NCI-H1417 (cell line): ENCODE results near the gene CAMK2G.
"Not testable (repeated sequence)": the region's sequence is repeated elsewhere in the genome, so short reads cannot be mapped to it uniquely, and the experiment has no call there.

ENCODE experiments used
- DNase-seq, 3 experiments: peaks; one replicate each; lab custom pipeline; 2025; lab: John Stamatoyannopoulos, UW

Gene CAMK2G

GRCh38 chr10:73874267-73875138 is at the start of gene CAMK2G:
Gene CAMK2G (minus strand): TSS chr10:73874555. CDS start chr10:73874461, 94 bp downstream.
- peak; percentile 49 to 73 (median 53) for DNase-seq

- no peak for DNase-seq
Observed at GRCh38 chr10:73922864-73923133, 48.4 kb upstream of the CAMK2G start.

DNA sequence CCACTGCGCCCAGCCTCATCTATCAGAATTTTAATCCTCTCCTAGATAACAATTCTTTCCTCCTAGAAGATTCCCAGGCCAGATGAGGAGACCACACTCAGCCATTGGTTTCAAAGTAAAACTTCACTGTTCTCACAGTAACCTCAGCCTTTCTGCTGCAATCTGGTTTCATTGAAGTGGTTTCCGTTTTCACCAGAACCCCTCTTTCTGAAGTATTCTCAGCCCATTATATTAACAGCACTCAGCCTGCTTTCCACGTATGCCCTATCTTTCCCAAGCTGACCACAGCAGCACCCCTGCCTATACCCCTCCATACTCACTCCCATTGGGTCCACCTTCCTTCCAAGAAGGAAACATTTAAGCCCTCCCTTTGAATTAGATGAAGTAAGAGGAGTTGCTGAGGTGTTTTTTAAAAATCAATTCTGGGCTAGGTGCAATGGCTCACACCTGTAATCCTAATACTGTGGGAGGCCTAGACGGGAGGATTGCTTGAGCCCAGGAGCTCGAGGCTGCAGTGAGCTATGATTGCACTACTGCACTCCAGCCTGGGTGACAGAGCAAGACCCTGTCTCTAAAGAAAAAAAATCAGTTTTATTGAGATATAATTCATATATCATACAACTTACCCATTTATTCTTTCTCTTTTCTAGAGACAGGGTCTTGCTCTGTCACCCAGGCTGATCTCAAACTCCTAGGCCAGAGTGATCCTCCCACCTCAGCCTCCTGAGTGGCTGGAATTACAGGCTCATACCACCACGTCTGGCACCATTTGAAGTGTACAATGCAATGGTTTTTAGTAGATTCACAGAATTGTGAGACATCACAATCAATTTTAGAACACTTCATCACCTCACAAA is 47.9 kb upstream of the CAMK2G start:
- DNase-seq = no peak

- DNase-seq = no peak
Observed at GRCh38 chr10:73920089-73920488, 45.7 kb upstream of the CAMK2G start.

DNA sequence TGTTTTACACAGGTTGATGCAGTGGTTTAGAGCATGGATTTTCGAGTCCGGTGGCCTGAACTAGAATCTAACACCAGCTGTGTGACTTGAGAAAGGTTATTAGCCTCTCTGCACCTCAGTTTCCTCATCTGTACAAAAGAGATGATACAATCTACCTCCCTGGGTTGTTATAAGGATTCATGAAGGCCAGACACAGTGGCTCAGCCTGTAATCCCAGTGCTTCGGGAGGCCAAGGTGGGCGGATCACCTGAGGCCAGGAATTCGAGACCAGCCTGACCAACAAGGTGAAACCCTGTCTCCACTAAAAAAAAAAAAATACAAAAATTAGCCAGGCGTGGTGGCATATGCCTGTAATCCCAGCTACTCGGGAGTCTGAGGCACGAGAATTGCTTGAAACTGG is 45.1 kb upstream of the CAMK2G start:
- not testable (repeated sequence) for DNase-seq

DNA sequence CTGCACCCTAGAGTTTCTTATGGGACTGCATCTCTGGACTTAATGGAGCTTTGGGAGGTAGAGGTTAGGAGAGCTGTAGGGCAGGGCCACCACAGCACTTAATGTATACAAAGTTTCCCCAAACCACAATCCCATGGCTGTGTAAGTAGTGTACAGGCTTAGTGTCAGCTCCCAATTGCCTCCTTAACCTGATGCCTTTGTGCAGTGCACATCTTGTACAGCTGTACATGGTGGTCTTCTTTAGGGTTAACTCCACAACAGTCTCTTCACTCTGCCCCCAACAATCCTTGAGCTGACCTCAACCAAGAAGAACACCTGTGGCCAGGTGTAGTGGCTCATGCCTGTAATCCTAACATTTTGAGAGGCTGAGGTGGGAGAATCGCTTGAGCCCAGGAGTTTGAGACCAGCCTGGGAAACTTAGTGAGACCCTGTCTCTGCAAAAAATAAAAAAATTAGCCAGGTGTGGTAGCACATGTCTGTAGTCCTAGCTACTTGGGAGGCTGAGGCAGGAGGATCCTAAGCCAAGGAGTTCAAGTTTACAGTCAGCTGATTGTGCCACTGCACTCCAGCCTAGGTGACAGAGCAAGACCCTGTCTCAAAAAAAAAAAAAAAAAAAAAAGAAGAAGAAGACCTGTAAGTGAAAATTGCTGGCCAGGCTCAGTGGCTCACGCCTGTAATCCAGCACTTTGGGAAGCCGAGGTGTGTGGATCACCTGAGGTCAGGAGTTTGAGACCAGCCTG is 43.4 kb upstream of the CAMK2G start:
- DNase-seq = no peak

- no peak for DNase-seq
Observed at GRCh38 chr10:73916761-73917470, 42.6 kb upstream of the CAMK2G start.

GRCh38 chr10:73915206-73915851 is 41.0 kb upstream of the CAMK2G start:
- no peak for DNase-seq

GRCh38 chr10:73914036-73914435 is 39.7 kb upstream of the CAMK2G start:
- no peak for DNase-seq

GRCh38 chr10:73911553-73912004 is 37.2 kb upstream of the CAMK2G start:
- no peak for DNase-seq

- DNase-seq = peak in 2 of 3 experiments; percentile 44 to 58
Observed at GRCh38 chr10:73910764-73911552, 36.6 kb upstream of the CAMK2G start, which contains the start of gene PLAU. Gene PLAU (plus strand): TSS chr10:73911132. CDS start chr10:73911556, 424 bp downstream.

DNA sequence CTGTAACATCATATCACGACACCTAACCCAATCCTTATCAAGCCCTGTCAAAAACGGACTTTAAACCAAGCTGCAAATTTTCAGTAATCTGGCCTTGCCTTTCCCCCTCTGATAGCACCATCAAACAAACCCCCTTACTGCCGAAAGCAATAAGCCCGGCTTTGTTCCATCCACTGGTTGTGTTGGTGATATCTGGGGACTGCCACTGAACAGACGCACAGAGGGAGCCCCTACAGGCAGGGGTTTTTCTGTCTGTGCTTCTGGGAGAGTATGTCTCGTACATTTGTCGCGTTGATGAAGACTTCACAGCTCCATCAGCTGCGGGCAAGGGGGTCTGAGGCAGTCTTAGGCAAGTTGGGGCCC is 36.0 kb upstream of the CAMK2G start:
- DNase-seq = no peak

DNA sequence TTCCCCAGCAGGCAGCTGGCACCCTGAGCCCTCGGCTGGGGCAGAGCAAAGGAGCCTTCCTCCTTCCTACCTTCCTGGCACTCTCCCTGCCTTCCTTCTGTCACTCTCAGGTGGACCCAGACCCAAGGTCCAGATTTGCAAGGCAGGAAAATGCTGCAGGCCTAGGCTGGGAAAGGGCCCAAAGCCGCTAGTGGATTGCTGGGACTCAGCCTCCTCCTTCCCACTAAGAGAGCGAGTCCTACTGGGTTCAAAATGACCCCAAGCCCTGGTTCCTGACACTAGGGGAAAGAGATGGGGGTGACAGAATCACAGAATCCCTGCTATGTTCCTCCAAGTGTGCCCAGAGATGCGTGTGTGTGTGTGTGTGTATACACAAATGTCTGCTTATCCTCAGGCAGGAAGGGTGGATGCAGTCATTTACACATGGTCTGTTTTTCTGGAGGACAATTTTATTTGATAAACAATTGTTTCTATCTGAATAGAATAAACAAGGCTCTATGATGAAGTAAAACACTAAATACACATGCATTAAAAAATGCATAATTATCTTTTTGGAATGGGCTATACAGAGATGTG is 35.3 kb upstream of the CAMK2G start:
- no peak for DNase-seq

DNA sequence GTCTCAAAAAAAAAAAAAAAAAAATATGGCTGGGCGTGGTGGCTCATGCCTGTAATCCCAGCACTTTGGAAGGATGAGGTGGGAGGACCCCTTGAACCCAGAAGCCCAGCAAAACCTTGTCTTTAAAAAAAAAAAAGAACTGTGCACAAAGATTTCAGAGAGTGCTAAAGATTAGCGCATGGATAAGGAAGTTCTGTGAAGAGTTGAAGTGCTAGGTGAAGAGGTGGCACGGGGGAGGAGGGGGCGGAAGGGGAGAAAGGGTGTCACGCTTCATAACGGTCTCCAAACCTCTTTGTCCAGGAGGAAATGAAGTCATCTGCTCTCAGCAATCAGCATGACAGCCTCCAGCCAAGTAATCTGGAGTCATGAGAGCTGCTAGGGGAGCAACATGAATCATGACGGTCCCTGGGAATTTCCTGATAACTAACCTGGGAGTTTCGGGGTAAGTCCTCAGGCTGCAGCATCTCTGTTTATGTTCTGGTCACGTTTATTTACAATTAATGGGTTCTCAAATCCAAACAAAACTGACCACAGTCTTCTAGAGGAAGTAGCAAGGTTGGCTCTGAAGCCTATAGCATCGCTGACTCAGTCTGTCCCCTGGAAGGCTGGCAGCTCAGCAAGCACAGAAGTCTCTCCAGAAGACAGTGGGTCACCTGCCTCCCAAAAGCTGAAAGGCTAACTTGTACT is 34.6 kb upstream of the CAMK2G start:
- no peak for DNase-seq

- no peak for DNase-seq
Observed at GRCh38 chr10:73907841-73908517, 33.6 kb upstream of the CAMK2G start.

DNA sequence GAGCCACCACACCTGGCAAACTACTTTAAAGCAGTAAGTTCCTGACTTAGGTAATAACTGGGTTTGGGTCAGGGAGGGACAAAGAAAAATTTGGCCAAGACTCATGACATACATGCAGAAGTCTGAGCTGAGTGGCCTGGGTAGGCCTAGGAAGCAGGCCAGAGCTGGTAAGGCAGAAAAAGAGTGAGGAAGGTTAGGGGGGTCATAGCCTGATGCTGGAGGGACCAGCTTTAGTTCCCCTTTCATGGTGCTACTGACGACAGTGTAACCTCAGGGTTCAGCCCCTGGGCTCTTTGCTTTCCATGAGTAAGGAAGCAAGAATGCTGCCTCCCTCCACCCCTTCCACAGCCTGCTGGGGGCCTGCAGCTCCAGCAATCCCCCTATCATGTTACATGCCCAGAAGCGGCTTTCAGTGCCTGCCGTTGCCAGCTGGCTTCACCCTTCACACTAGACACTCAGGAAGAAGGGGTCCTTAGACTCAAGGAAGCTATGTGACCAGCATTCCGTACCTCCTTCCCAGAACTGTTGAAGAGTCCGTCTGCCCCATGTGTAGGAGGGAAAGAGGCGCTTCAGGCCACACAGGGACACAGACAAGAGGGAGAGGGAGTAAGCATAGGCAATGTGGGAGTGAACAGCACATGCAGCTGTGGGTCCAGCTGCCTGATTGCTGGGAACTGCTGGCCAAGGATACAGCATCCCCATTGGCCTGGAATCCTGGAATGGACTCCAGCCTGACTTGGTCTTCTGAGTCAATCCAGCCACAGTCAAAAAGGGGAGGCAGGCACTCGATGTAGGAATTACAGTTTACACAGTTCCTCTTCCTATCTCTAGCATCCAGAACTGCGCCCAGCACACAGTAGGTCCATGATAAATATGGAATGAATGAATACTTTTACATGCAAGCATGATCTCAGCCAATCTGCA is 32.4 kb upstream of the CAMK2G start:
- no peak for DNase-seq

DNA sequence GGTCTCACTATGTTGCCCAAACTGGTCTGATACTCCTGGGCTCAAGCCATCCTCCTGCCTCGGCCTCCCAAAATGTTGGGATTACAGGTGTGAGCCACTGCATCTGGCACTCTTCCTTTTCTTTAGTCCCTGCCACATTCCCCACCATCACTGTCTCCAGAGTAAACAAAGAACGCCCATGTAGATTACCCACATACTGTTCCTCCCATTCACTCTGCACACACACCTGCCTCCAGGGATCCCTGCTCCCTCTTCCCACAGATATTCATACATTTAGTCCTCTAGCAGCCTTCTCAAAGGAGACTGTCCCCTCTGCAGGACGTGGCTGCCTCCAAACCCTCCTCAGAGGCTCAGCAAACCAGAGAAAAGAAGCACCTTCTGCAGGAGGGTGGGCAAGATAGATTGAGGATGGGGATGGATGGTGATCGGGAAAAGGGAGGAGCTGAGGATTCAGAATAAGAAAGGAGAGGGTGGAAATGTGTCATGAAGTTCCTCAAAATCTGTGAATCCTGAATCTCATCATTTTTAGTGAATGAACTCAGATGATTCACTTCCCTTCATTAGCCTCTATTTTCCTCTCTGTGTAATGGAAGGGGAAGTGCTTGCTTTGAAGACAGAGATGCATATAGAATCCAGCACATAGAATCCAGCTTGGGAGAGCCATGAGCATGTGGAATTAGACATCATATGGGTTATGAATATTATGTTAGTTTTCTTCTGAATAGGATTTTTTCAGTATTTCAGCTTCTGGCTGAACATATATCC is 31.1 kb upstream of the CAMK2G start:
- peak in 2 of 3 experiments; percentile 5 to 30 for DNase-seq
